Measurements from ENCODE around the gene WNT3A. TPM values are rescaled to one million over a fixed set of nuclear protein-coding genes. Genes with fewer than 3 reads are reported as not detected.

WNT3A gene
- total and polyA plus RNA-seq, 2 donors (not counting 3 experiments of a cell fraction or from before 2014, with no cell fraction given) = not detected

- FAIRE-seq = no peak
- no peak overlapping the region for H3K27ac ChIP-seq (ENCODE audit: insufficient read depth, low read depth, low read length)
- intact Hi-C loops (cut with micrococcal nuclease) (no loop called here), dilution Hi-C loops (cut with MboI; ENCODE audit: extremely low pct_ligation_motif_present, low sequenced_read_pairs) (no loop called here)
- no peaks in the 10 kb centered on the region for H3K9me3 ChIP-seq (replicated peaks; ENCODE audit: control insufficient read depth, insufficient read depth, low read length)
- TF ChIP-seq FOS (IDR thresholded peaks at IDR 0.05; ENCODE audit: borderline replicate concordance, insufficient read depth, low read length) (no peak), JUN (IDR thresholded peaks at IDR 0.05; ENCODE audit: borderline replicate concordance, insufficient read depth, insufficient read length, low read depth) (no peak), CTCF (IDR thresholded peaks at IDR 0.05; ENCODE audit: extremely low read depth in 1 of 2, insufficient read depth in 1 of 2, low read depth in 1 of 2, low read length in 2 of 2) (no peak), EZH2 (IDR thresholded peaks at IDR 0.05; ENCODE audit: borderline replicate concordance, low read depth, low read length, severe bottlenecking) (no peak), POLR2AphosphoS5 (IDR thresholded peaks at IDR 0.05; ENCODE audit: insufficient read depth, low read depth, low read length) (no peak), MYC (IDR thresholded peaks at IDR 0.05; ENCODE audit: low read depth, low read length) (no peak), GATA2 (IDR thresholded peaks at IDR 0.05; ENCODE audit: insufficient read depth, insufficient read length, low read depth, low read length) (no peak), MAX (IDR thresholded peaks at IDR 0.05; ENCODE audit: insufficient read depth, insufficient read length) (no peak), POLR2A (IDR thresholded peaks at IDR 0.05; ENCODE audit: low read depth, low read length) (no peak)
- ChIA-PET CTCF (no interaction called here), POLR2A (no interaction called here)
- H2AFZ ChIP-seq (ENCODE audit: low read depth, low read length) = no peak overlapping the region
- peaks cover 14 to 15% of the 10 kb centered on the region in 2 experiments for H3K27me3 ChIP-seq (ENCODE audit: control insufficient read depth in 2 of 2, insufficient read depth in 2 of 2, low read length in 2 of 2)
- no peak overlapping the region for H3K9ac ChIP-seq (replicated peaks; ENCODE audit: extremely low read depth, insufficient read depth, low read length)
- no peaks in the 10 kb centered on the region for H3K4me1 ChIP-seq (ENCODE audit: control insufficient read depth, extremely low read depth, insufficient read depth, low read length)
- no peaks in the 10 kb centered on the region for H4K20me1 ChIP-seq (replicated peaks; ENCODE audit: control insufficient read depth, extremely low read depth, insufficient read depth, low read length)
- H3K4me2 ChIP-seq (ENCODE audit: insufficient read depth, low read length) = no peak overlapping the region
- BruUV-seq (replicated peaks) = no TSS peak
- H3K79me2 ChIP-seq (ENCODE audit: control insufficient read depth, insufficient read depth, low read length) = no peaks in the 10 kb centered on the region
- no peaks in the 10 kb centered on the region for H3K36me3 ChIP-seq (ENCODE audit: control insufficient read depth in 2 of 2, extremely low read depth in 1 of 2, insufficient read depth in 2 of 2, low read length in 2 of 2)
- no peak overlapping the region for H3K4me3 ChIP-seq (replicated peaks in 1 of 3; ENCODE audit: insufficient read depth in 1 of 3, low read depth in 1 of 3, low read length in 3 of 3)
- DNase-seq (ENCODE audit: low read depth, low spot score) = no peak
- H3K9me1 ChIP-seq (replicated peaks; ENCODE audit: control insufficient read depth, extremely low read depth, insufficient read depth, low read length) = no peaks in the 10 kb centered on the region
These were observed 7.4 kb downstream of the WNT3A start for GRCh38 chr1:228013935-228014930.

All from endothelial cell of umbilical vein (primary cell).